HFFc6 (cell line): ENCODE results near the gene ACTN2. TPM values are rescaled to one million over a fixed set of nuclear protein-coding genes. Genes with fewer than 3 reads are reported as not detected.

ENCODE experiments used
- DNase-seq: peaks from one replicate; pipeline ENCODE4 v3.0.0-alpha.2; 2018
- H3K27ac Mint-ChIP-seq: 2 replicates; pipeline ENCODE4 v1.8.0; 2020; ENCODE audit warnings: mild to moderate bottlenecking, mixed read lengths
- H3K27me3 Mint-ChIP-seq: 2 replicates; pipeline ENCODE4 v1.8.0; 2021; ENCODE audit warnings: mild to moderate bottlenecking, moderate library complexity, mixed read lengths; ENCODE audit not compliant: insufficient read depth
- H3K36me3 Mint-ChIP-seq: 2 replicates; pipeline ENCODE4 v1.8.0; 2021; ENCODE audit warnings: low read depth, mixed read lengths
- H3K4me1 Mint-ChIP-seq: 2 replicates; pipeline ENCODE4 v1.8.0; 2020; ENCODE audit warnings: low read depth, mixed read lengths
- H3K4me3 Mint-ChIP-seq: 2 replicates; pipeline ENCODE4 v1.8.0; 2020; ENCODE audit warnings: mild to moderate bottlenecking, moderate library complexity, mixed read lengths
- H3K9me3 Mint-ChIP-seq: 2 replicates; pipeline ENCODE4 v1.8.0; 2020; ENCODE audit warnings: mild to moderate bottlenecking, mixed read lengths
- CTCF ChIP-seq: fragments of 200-600 bp; sonication (generic); IDR thresholded peaks from 2 replicates; pipeline ENCODE4 v1.5.0; 2021; ENCODE audit warnings: antibody characterized with exemption, mild to moderate bottlenecking
- long read RNA-seq: library from polyadenylated mRNA; unstranded; transcript quantifications from one replicate; pipeline ENCODE4 v2.0.0, GENCODE V29; 2019
- total RNA-seq, 6 experiments: library from RNA; stranded (reverse); fragmentation: NEBNext Ultra II Directional; extraction: Animal tissue kit (Norgen Biotek cat#: 25700); gene quantifications; 2 replicates in 1 of 6; 3 replicates in 5 of 6; pipeline ENCODE4 v1.2.3, GENCODE V29; 2021

The ACTN2 gene
- total RNA-seq = not detected
- long read RNA-seq = 0 reads

GRCh38 chr1:236685917-236686814 is at the start of gene ACTN2:
ACTN2 (plus strand) TSS chr1:236686499; CDS start chr1:236686674, 175 bp downstream.
- H3K4me3 Mint-ChIP-seq = no peak within 1 kb of the TSS
- H3K36me3 Mint-ChIP-seq = peaks cover 7% of the 10 kb centered on the region
- no peak within 1 kb of the TSS for H3K27ac Mint-ChIP-seq
- peaks cover 14% of the 10 kb centered on the region for H3K9me3 Mint-ChIP-seq
- H3K4me1 Mint-ChIP-seq = 0 out of 2 replicates have a peak, but pooled peaks cover 5% of the 10 kb centered on the region
- H3K27me3 Mint-ChIP-seq = no peaks in the 10 kb centered on the region; the same call in 1 of the 2 replicates
- TF ChIP-seq CTCF = no peak
- DNase-seq = no peak

GRCh38 chr1:236638945-236639344 is 47.4 kb upstream of the ACTN2 start:
- Mint-ChIP-seq H3K4me3 (no peak overlapping the region), H3K4me1 (no peaks in the 10 kb centered on the region), H3K9me3 (peaks cover 11% of the 10 kb centered on the region), H3K27ac (no peak overlapping the region), H3K36me3 (no peaks in the 10 kb centered on the region), H3K27me3 (no peaks in the 10 kb centered on the region)
- no peak for TF ChIP-seq CTCF
- DNase-seq = no peak

- no peak overlapping the region for H3K4me3 Mint-ChIP-seq
- no peaks in the 10 kb centered on the region for H3K4me1 Mint-ChIP-seq
- H3K27me3 Mint-ChIP-seq = no peaks in the 10 kb centered on the region
- no peak overlapping the region for H3K27ac Mint-ChIP-seq
- DNase-seq = no peak
- TF ChIP-seq CTCF = no peak
- peaks cover 11% of the 10 kb centered on the region for H3K9me3 Mint-ChIP-seq
- no peaks in the 10 kb centered on the region for H3K36me3 Mint-ChIP-seq
These were observed 46.6 kb upstream of the ACTN2 start for GRCh38 chr1:236639686-236640085.

- Mint-ChIP-seq H3K4me3 (no peak overlapping the region), H3K27me3 (no peaks in the 10 kb centered on the region), H3K4me1 (no peaks in the 10 kb centered on the region), H3K9me3 (peaks cover 7% of the 10 kb centered on the region), H3K27ac (no peak overlapping the region), H3K36me3 (no peaks in the 10 kb centered on the region)
- TF ChIP-seq CTCF = no peak
- DNase-seq = no peak
These were observed 43.5 kb upstream of the ACTN2 start for GRCh38 chr1:236642763-236643162.

GRCh38 chr1:236645016-236645680 is 41.2 kb upstream of the ACTN2 start:
- Mint-ChIP-seq H3K27ac (no peak overlapping the region), H3K27me3 (no peaks in the 10 kb centered on the region), H3K9me3 (no peaks in the 10 kb centered on the region; the same call in 1 of the 2 replicates), H3K4me1 (no peaks in the 10 kb centered on the region), H3K36me3 (no peaks in the 10 kb centered on the region), H3K4me3 (no peak overlapping the region)
- DNase-seq = no peak
- no peak for TF ChIP-seq CTCF
